Osteocyte (in vitro differentiated cells): ENCODE data around the gene CHAC1. TPM values are rescaled to one million over a fixed set of nuclear protein-coding genes. Genes with fewer than 3 reads are reported as not detected.

ENCODE experiments used
- DNase-seq: peaks from one replicate; pipeline ENCODE4 v3.0.0; 2021; ENCODE audit warnings: mixed read lengths; ENCODE audit not compliant: unreplicated experiment; ENCODE audit errors: extremely low spot score
- H3K27ac Mint-ChIP-seq: one replicate; pipeline ENCODE4 v1.8.0; 2021; ENCODE audit warnings: mild to moderate bottlenecking, mixed read lengths; ENCODE audit not compliant: unreplicated experiment
- H3K27me3 Mint-ChIP-seq: one replicate; pipeline ENCODE4 v1.8.0; 2021; ENCODE audit warnings: mixed read lengths; ENCODE audit not compliant: unreplicated experiment
- H3K36me3 Mint-ChIP-seq: one replicate; pipeline ENCODE4 v1.8.0; 2021; ENCODE audit warnings: mixed read lengths; ENCODE audit not compliant: unreplicated experiment
- H3K4me1 Mint-ChIP-seq: one replicate; pipeline ENCODE4 v1.8.0; 2021; ENCODE audit warnings: mixed read lengths; ENCODE audit not compliant: unreplicated experiment
- H3K4me3 Mint-ChIP-seq: one replicate; pipeline ENCODE4 v1.8.0; 2021; ENCODE audit warnings: mild to moderate bottlenecking, moderate library complexity, mixed read lengths; ENCODE audit not compliant: unreplicated experiment
- H3K9me3 Mint-ChIP-seq: one replicate; pipeline ENCODE4 v1.8.0; 2021; ENCODE audit warnings: mixed read lengths; ENCODE audit not compliant: unreplicated experiment
- total RNA-seq: library from RNA; stranded (reverse); gene quantifications from 2 replicates; pipeline ENCODE4 v1.2.1, GENCODE V29; 2021
- TF ChIP-seq, protein P1 (sequence below): fragments of 200-600 bp; sonication (generic); IDR thresholded peaks from 2 replicates; pipeline ENCODE4 v1.5.0; 2021; ENCODE audit warnings: antibody characterized with exemption, mild to moderate bottlenecking, moderate library complexity

CHAC1 gene
- total RNA-seq, 1 donor from 2014 or later, result 33.3 TPM

DNA sequence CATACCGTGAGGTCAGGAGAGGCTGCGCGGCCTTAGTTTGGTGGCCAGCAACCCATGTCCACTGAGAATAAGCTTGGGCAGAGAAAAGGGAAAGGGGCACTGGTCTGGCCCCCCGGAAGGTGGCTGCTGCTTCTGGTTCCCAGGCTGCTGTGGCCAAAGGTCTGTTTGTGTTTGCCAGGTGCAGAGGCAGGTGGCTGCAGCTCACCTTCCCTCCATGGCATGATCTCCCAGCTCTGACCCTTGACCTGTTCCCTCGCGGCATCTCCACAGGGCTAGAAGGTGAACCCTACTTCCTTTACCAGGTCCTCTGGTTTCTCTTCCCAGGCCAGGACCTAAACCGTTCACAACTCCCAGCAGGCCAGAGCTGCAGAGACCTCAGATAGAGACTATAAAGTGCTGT is 45.2 kb upstream of the CHAC1 start:
- H3K4me3 Mint-ChIP-seq, result no peak overlapping the region
- no peak for DNase-seq
- H3K9me3 Mint-ChIP-seq, result no peaks in the 10 kb centered on the region
- no peaks in the 10 kb centered on the region for H3K27me3 Mint-ChIP-seq
- peaks cover 10% of the 10 kb centered on the region for H3K36me3 Mint-ChIP-seq
- H3K4me1 Mint-ChIP-seq, result peaks cover 31% of the 10 kb centered on the region
- TF ChIP-seq, protein P1, sequence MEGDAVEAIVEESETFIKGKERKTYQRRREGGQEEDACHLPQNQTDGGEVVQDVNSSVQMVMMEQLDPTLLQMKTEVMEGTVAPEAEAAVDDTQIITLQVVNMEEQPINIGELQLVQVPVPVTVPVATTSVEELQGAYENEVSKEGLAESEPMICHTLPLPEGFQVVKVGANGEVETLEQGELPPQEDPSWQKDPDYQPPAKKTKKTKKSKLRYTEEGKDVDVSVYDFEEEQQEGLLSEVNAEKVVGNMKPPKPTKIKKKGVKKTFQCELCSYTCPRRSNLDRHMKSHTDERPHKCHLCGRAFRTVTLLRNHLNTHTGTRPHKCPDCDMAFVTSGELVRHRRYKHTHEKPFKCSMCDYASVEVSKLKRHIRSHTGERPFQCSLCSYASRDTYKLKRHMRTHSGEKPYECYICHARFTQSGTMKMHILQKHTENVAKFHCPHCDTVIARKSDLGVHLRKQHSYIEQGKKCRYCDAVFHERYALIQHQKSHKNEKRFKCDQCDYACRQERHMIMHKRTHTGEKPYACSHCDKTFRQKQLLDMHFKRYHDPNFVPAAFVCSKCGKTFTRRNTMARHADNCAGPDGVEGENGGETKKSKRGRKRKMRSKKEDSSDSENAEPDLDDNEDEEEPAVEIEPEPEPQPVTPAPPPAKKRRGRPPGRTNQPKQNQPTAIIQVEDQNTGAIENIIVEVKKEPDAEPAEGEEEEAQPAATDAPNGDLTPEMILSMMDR, result no peak
- H3K27ac Mint-ChIP-seq, result no peak overlapping the region

DNA sequence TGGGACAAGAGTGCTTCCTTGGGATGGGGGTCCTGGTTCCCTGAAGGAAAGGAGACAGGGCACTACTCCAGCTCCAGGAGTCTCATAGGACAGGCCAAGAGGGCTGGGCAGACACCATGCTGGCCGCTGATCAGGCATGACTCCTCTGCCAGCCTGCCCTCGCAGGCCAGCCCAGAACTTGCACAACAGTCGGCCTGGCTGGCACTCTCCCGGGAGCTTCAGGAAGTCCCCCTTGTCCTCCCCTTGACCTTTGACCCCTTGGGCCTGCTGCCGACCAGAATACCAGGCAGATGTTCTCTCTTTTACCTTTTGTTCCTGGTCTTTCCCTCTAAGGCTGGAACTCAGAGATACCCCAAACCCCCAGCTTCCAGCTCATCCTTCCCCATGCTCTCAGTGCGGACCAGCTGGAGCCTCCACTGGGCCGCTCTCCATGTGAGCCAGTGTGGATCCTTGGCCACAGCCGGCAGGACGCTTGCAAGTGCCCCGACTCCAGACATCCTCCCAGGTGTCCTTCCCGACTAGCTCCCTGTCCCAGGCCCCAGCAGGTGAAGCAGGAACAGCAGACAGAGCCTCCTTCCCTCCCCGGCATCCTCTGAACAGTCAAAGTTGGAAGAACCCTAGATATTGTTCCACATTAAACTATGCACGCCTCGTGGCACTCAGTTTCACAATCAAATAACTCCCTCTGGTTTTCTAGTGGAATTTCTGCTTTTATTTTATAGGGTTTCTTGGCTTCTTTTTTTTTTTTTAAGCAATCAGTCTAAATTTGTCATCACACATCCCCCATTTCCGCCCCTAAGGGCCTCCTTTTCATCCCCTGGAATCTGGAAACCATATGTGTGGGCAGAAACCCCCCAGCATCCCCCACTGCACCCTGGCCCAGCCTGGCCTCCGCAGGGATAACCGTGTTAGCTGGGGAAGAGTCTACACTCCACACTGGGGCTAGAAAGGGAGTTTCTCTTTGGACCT is 43.3 kb upstream of the CHAC1 start:
- TF ChIP-seq, protein P1, result no peak
- Mint-ChIP-seq H3K36me3 (no peaks in the 10 kb centered on the region), H3K4me3 (no peak overlapping the region), H3K4me1 (peaks cover 23% of the 10 kb centered on the region), H3K9me3 (no peaks in the 10 kb centered on the region), H3K27me3 (no peaks in the 10 kb centered on the region), H3K27ac (peak overlapping the region; percentile 1)
- DNase-seq, result no peak

DNA sequence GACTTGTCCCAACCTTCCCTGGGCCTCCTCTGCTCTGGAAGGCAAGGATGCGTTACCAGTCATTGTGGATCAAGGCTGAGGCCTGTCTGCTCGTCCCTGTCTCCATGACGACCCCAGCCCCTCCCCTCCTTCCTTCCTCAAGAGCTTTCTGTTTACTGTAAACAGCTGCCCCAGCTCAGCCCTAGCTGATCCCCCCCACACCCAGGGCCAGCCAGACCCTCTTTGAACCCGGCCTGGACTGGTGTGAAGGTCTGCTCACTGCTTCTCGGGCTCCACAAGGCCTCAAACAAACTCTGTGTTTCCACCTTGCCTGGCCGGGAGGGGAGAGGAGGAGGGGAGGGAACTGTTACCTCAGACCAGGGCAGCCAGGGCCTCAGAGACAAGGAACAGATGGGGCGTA is 42.1 kb upstream of the CHAC1 start:
- Mint-ChIP-seq H3K9me3 (no peaks in the 10 kb centered on the region), H3K4me1 (peaks cover 17% of the 10 kb centered on the region), H3K36me3 (no peaks in the 10 kb centered on the region), H3K27ac (no peak overlapping the region), H3K27me3 (no peaks in the 10 kb centered on the region), H3K4me3 (no peak overlapping the region)
- TF ChIP-seq, protein P1, result no peak
- DNase-seq, result no peak

DNA sequence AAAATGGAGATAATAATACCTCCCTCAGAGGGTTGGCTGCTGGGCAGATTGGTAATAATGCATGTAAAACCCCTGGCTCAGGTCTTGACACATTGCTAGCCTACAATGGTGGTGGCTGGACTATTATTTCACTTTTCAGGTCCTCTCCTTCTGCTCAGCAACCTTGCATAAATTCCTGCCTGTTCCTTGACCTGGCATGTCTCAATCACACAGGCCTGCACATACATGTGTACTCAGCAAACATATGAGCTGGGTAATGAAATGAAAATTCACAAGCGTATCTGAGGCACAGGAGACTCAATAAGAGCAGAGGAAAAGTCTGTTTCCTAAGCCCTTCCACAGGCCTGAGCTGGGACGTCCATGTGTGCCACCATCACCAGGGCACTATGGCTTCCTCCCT is 41.6 kb upstream of the CHAC1 start:
- H3K4me1 Mint-ChIP-seq, result peaks cover 14% of the 10 kb centered on the region
- DNase-seq, result no peak
- H3K9me3 Mint-ChIP-seq, result no peaks in the 10 kb centered on the region
- TF ChIP-seq, protein P1, result no peak
- no peaks in the 10 kb centered on the region for H3K36me3 Mint-ChIP-seq
- H3K27ac Mint-ChIP-seq, result no peak overlapping the region
- H3K27me3 Mint-ChIP-seq, result no peaks in the 10 kb centered on the region
- H3K4me3 Mint-ChIP-seq, result no peak overlapping the region

DNA sequence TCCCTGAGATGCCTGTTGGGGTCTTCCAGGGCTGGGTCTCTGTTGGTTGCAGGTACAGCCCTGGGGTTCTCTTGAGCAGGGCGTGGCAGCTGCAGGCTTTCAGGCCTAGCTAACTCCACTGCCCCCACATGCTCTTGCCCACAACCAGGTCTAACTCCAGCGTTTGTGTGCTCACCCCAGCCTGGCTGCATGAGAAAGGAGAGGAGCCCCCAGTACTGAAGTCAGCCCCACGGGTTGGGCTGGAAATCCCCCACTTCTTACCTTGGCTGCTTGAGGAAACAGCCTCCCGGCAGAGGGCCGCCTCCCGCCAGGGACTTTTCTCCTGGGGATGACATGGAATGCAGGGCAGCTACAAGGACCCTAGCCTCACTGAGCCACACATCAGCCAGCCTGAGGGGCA is 40.8 kb upstream of the CHAC1 start:
- Mint-ChIP-seq H3K4me1 (peaks cover 10% of the 10 kb centered on the region), H3K9me3 (no peaks in the 10 kb centered on the region), H3K27ac (no peak overlapping the region), H3K4me3 (no peak overlapping the region), H3K27me3 (no peaks in the 10 kb centered on the region), H3K36me3 (no peaks in the 10 kb centered on the region)
- DNase-seq, result no peak
- TF ChIP-seq, protein P1, result no peak
